Keratinocyte (primary cell): ENCODE data around the gene EBF4. TPM values are rescaled to one million over a fixed set of nuclear protein-coding genes. Genes with fewer than 3 reads are reported as not detected.

Source experiments
- DNase-seq: peaks from one replicate; pipeline ENCODE4 v3.0.0-alpha.2; 2011; ENCODE audit warnings: low read depth, missing footprints, low spot score
- FAIRE-seq: peaks from 2 replicates; lab custom pipeline; 2011; peaks lifted over from hg19 to GRCh38; lab: Jason Lieb, UNC
- H2AFZ ChIP-seq: 2 replicates; pipeline ENCODE4 v1.6.0; 2012; ENCODE audit warnings: low read length, control low read depth, inconsistent platforms; ENCODE audit not compliant: control insufficient read depth
- H3K27ac ChIP-seq: 2 replicates; pipeline ENCODE4 v1.5.1; 2011; ENCODE audit warnings: low read length; ENCODE audit not compliant: control insufficient read depth, insufficient read depth
- H3K27me3 ChIP-seq: 3 replicates; pipeline ENCODE4 v1.6.0; 2011; ENCODE audit warnings: low read length; ENCODE audit not compliant: control insufficient read depth, insufficient read depth; ENCODE audit errors: extremely low read depth
- H3K36me3 ChIP-seq, 2 experiments: 2 replicates in 1 of 2; 3 replicates in 1 of 2; pipeline ENCODE4 v1.5.1; 2011; ENCODE audit warnings: low read length in 2 of 2, mild to moderate bottlenecking in 1 of 2; ENCODE audit not compliant: control insufficient read depth in 2 of 2, insufficient read depth in 2 of 2; ENCODE audit errors: extremely low read depth in 1 of 2
- H3K4me1 ChIP-seq: 3 replicates; pipeline ENCODE4 v1.5.1; 2011; ENCODE audit warnings: low read length; ENCODE audit not compliant: control insufficient read depth, insufficient read depth; ENCODE audit errors: extremely low read depth
- H3K4me2 ChIP-seq: 3 replicates; pipeline ENCODE4 v1.6.0; 2011; ENCODE audit warnings: low read depth, low read length; ENCODE audit not compliant: control insufficient read depth, insufficient read depth; ENCODE audit errors: extremely low read depth
- H3K4me3 ChIP-seq, 3 experiments: fragments of 200-600 bp in 1 of 3; sonication (generic) in 1 of 3; 2 replicates in 2 of 3; 3 replicates in 1 of 3; pipeline ENCODE4 v1.5.1; 2011 to 2016; ENCODE audit warnings: low read length in 3 of 3, mild to moderate bottlenecking in 3 of 3, control low read depth in 2 of 3, inconsistent platforms in 1 of 3, low read depth in 1 of 3, mixed read lengths in 1 of 3, mixed run types in 1 of 3, moderate library complexity in 1 of 3; ENCODE audit not compliant: control insufficient read depth in 2 of 3, insufficient read depth in 2 of 3; ENCODE audit errors: extremely low read depth in 1 of 3
- H3K79me2 ChIP-seq: 2 replicates; pipeline ENCODE4 v1.6.0; 2012; ENCODE audit warnings: low read length; ENCODE audit not compliant: control insufficient read depth, insufficient read depth
- H3K9ac ChIP-seq: 3 replicates; pipeline ENCODE4 v1.6.0; 2011; ENCODE audit warnings: low read length; ENCODE audit not compliant: control insufficient read depth, insufficient read depth; ENCODE audit errors: extremely low read depth
- H3K9me1 ChIP-seq: 3 replicates; pipeline ENCODE4 v1.6.0; 2011; ENCODE audit warnings: low read length; ENCODE audit not compliant: control insufficient read depth, insufficient read depth; ENCODE audit errors: extremely low read depth
- H3K9me3 ChIP-seq: 2 replicates; pipeline ENCODE4 v1.5.1; 2012; ENCODE audit warnings: low read depth, low read length; ENCODE audit not compliant: control insufficient read depth
- H4K20me1 ChIP-seq: 3 replicates; pipeline ENCODE4 v1.6.0; 2011; ENCODE audit warnings: low read length; ENCODE audit not compliant: control insufficient read depth, insufficient read depth; ENCODE audit errors: extremely low read depth
- EZH2 ChIP-seq: IDR thresholded peaks from one replicate; pipeline ENCODE4 v1.6.1; 2012; ENCODE audit warnings: inconsistent platforms, mild to moderate bottlenecking, low read length, moderate library complexity
- dilution Hi-C: fragments of 300-500 bp; cut with MboI; formaldehyde crosslinking; loops from one replicate; pipeline ENCODE4 v1.7.0; 2020; ENCODE audit warnings: low sequenced_read_pairs; ENCODE audit not compliant: extremely low pct_ligation_motif_present
- polyA minus RNA-seq, 3 experiments: library from RNA; depleted of rRNA, polyadenylated mRNA; stranded (reverse); fragments of >200 nt; gene quantifications; 1 replicate in 1 of 3; 2 replicates in 1 of 3; 3 replicates in 1 of 3; pipeline ENCODE4 v1.2.3, GENCODE V29; 2011
- polyA plus RNA-seq, 5 experiments: library from polyadenylated mRNA; depleted of rRNA in 3 of 5; stranded (reverse) in 3 of 5; stranded (forward) in 1 of 5; unstranded in 1 of 5; fragments of >200 nt; gene quantifications; 1 replicate in 1 of 5; 2 replicates in 3 of 5; 3 replicates in 1 of 5; pipeline versions ENCODE4 v1.2.1 to v1.2.3, GENCODE V29; 2011 to 2012; ENCODE audit warnings: missing spikeins in 2 of 5, low read depth in 1 of 5, low replicate concordance in 1 of 5
- TF ChIP-seq, protein P1 (sequence below), 3 experiments: IDR thresholded peaks in 1 of 3; conservative IDR thresholded peaks in 1 of 3; optimal IDR thresholded peaks in 1 of 3; 2 replicates in 2 of 3; 3 replicates in 1 of 3; pipeline versions ENCODE3 to v1.5.1; 2011; ENCODE audit warnings: low read length in 3 of 3, mild to moderate bottlenecking in 3 of 3, moderate library complexity in 2 of 3, control low read depth in 1 of 3, inconsistent platforms in 1 of 3; ENCODE audit not compliant: insufficient read depth in 2 of 3; ENCODE audit errors: extremely low read depth in 1 of 3

EBF4 gene, protein sequence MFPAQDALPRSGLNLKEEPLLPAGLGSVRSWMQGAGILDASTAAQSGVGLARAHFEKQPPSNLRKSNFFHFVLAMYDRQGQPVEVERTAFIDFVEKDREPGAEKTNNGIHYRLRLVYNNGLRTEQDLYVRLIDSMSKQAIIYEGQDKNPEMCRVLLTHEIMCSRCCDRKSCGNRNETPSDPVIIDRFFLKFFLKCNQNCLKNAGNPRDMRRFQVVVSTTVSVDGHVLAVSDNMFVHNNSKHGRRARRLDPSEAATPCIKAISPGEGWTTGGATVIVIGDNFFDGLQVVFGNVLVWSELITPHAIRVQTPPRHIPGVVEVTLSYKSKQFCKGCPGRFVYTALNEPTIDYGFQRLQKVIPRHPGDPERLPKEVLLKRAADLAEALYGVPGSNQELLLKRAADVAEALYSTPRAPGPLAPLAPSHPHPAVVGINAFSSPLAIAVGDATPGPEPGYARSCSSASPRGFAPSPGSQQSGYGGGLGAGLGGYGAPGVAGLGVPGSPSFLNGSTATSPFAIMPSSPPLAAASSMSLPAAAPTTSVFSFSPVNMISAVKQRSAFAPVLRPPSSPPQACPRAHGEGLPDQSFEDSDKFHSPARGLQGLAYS
- polyA plus RNA-seq: 0.12 to 0.17 TPM in 2 of 3 replicates, not detected in the other
- not detected for polyA plus RNA-seq (2011; ENCODE audit: low read depth)
- polyA plus RNA-seq (2011; cell fraction: cytosol; rRNA removed): not detected in 2 replicates
- 0.25 TPM in 1 of 2 replicates, not detected in the other for polyA plus RNA-seq (2011; cell fraction: nucleus; rRNA removed)
- polyA plus RNA-seq (2012; ENCODE audit: low replicate concordance): 0.10 TPM in 1 of 2 replicates, not detected in the other
- 0.89 TPM in 1 of 3 replicates, not detected in the others for polyA minus RNA-seq
- polyA minus RNA-seq (2011; cell fraction: cytosol; rRNA and poly(A)+ RNA removed): not detected
- not detected in 2 replicates for polyA minus RNA-seq (2011; cell fraction: nucleus; rRNA and poly(A)+ RNA removed)

DNA sequence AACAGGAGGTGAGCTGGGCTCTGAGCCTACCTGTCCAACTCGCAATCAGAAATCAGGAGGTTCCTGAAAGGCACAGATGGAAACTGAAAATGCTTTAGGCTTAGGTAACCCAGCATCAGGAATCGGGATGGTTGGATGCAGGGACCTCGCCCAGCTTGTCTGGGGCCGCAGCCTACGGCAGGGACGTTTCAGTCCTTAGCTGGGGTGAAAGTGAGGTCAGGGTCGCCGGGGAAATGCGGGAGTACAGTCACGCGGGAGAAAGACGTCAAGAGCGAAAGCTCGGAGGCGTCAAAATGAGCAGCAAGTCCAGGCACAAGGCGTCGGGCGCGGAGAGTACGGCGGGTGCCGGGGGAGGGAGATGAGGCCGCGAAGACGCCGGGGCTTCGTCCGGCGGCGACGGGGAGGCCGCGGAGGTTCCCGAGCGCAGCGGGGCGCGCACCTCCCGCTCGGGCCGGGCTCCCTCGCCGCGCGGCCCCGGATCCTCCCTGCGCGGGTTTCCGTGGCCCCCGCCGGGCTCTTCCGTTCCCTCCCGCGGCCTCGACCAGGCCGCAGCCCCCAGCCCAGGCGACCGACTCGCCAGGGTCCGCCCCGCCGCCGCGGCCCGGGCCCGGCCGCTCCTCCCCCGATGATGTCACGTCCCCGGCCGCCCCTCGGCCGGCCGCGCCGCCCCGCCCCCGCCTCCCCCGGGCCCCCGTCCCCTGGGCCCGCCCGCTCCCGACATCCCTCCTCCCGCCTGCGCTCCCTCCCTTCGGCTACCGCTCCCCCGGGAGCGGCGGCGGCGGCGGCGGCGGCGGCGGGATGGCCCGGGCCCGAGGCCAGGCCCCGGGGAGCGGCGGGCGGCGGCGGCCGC, at the start of gene EBF4:
TSS of gene EBF4 (plus strand) at position 745 of the 850 bp plus-strand sequence. CDS start 866 bp downstream, outside the sequence.
- no peak for DNase-seq
- H3K4me3 ChIP-seq: peak within 1 kb of the TSS in 2 of 3 experiments; percentile 40 to 59
- peaks cover 68% of the 10 kb centered on the region for H3K27me3 ChIP-seq

DNA sequence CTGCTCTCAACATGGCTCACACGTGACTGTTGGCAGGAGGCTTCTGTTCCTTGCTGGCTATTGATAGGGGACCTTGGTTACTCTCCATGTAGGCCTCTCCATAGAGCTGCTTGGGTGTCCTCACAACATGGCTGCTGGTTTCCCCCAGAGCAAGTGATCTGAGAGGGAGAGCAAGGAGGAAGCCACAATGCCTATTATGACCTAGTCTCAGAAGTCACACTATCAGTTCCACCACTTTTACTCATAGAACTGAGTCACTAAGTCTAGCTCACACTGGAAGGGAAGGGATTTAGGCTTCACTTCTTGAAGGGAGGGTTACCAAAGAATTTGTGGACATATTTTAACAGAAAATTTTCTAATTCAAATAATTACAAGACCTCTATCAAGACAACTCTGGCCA, 48.9 kb upstream of the EBF4 start:
- TF ChIP-seq, protein P1, sequence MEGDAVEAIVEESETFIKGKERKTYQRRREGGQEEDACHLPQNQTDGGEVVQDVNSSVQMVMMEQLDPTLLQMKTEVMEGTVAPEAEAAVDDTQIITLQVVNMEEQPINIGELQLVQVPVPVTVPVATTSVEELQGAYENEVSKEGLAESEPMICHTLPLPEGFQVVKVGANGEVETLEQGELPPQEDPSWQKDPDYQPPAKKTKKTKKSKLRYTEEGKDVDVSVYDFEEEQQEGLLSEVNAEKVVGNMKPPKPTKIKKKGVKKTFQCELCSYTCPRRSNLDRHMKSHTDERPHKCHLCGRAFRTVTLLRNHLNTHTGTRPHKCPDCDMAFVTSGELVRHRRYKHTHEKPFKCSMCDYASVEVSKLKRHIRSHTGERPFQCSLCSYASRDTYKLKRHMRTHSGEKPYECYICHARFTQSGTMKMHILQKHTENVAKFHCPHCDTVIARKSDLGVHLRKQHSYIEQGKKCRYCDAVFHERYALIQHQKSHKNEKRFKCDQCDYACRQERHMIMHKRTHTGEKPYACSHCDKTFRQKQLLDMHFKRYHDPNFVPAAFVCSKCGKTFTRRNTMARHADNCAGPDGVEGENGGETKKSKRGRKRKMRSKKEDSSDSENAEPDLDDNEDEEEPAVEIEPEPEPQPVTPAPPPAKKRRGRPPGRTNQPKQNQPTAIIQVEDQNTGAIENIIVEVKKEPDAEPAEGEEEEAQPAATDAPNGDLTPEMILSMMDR (optimal IDR thresholded peaks at IDR 0.05 in 1 of 3, IDR thresholded peaks at IDR 0.05 in 1 of 3, conservative IDR thresholded peaks at IDR 0.05 in 1 of 3; ENCODE audit: extremely low read depth in 1 of 3, insufficient read depth in 2 of 3, low read length in 3 of 3): no peak
- TF ChIP-seq EZH2: no peak
- no peaks in the 10 kb centered on the region for H3K9me1 ChIP-seq
- no peak overlapping the region for H3K4me2 ChIP-seq
- H3K4me1 ChIP-seq: no peaks in the 10 kb centered on the region
- H3K4me3 ChIP-seq: no peak overlapping the region
- FAIRE-seq (peak; percentile 51), DNase-seq (no peak)
- no peaks in the 10 kb centered on the region for H3K9me3 ChIP-seq
- H3K36me3 ChIP-seq: peaks cover 2 to 3% of the 10 kb centered on the region in 2 experiments
- no peak overlapping the region for H2AFZ ChIP-seq
- H4K20me1 ChIP-seq: no peaks in the 10 kb centered on the region
- H3K79me2 ChIP-seq: no peaks in the 10 kb centered on the region
- H3K9ac ChIP-seq: no peak overlapping the region
- dilution Hi-C loops: no loop called here
- H3K27ac ChIP-seq: no peak overlapping the region
- H3K27me3 ChIP-seq: no peaks in the 10 kb centered on the region

More for the DNA sequence above, at the start of gene EBF4:
- H3K4me1 ChIP-seq: no peaks in the 10 kb centered on the region
- H2AFZ ChIP-seq: peak within 1 kb of the TSS; percentile 71
- no peaks in the 10 kb centered on the region for H3K36me3 ChIP-seq
- no peaks in the 10 kb centered on the region for H3K79me2 ChIP-seq
- no peak within 1 kb of the TSS for H3K9ac ChIP-seq
- TF ChIP-seq, protein P1 (optimal IDR thresholded peaks at IDR 0.05 in 1 of 3, IDR thresholded peaks at IDR 0.05 in 1 of 3, conservative IDR thresholded peaks at IDR 0.05 in 1 of 3; ENCODE audit: extremely low read depth in 1 of 3, insufficient read depth in 2 of 3, low read length in 3 of 3): no peak
- peak; percentile 95 for TF ChIP-seq EZH2
- H3K4me2 ChIP-seq: peak within 1 kb of the TSS; percentile 66
- no peaks in the 10 kb centered on the region for H3K9me3 ChIP-seq
- H3K9me1 ChIP-seq: no peaks in the 10 kb centered on the region
- H3K27ac ChIP-seq: no peak within 1 kb of the TSS
- dilution Hi-C loops: no loop called here
- no peaks in the 10 kb centered on the region for H4K20me1 ChIP-seq
- FAIRE-seq: no peak
